Ishikawa (cell line): ENCODE data around the gene PCBP3.

ENCODE experiments used
- CEBPB ChIP-seq: IDR thresholded peaks from 2 replicates; pipeline ENCODE4 v1.6.1; 2012
- CREB1 ChIP-seq: IDR thresholded peaks from 2 replicates; pipeline ENCODE4 v1.6.1; 2012; ENCODE audit warnings: low read depth
- EGR1 ChIP-seq: IDR thresholded peaks from 2 replicates; pipeline ENCODE4 v1.6.1; 2012
- EP300 ChIP-seq: IDR thresholded peaks from 2 replicates; pipeline ENCODE4 v1.6.1; 2012; ENCODE audit warnings: borderline replicate concordance
- MAX ChIP-seq: IDR thresholded peaks from 2 replicates; pipeline ENCODE4 v1.6.1; 2012
- RAD21 ChIP-seq: IDR thresholded peaks from 2 replicates; pipeline ENCODE4 v1.6.1; 2012; ENCODE audit warnings: low read depth
- REST ChIP-seq: IDR thresholded peaks from 2 replicates; pipeline ENCODE4 v1.6.1; 2012; ENCODE audit warnings: low read depth, mild to moderate bottlenecking
- TAF1 ChIP-seq: IDR thresholded peaks from 2 replicates; pipeline ENCODE4 v1.6.1; 2012; ENCODE audit warnings: low read depth, mild to moderate bottlenecking
- TCF12 ChIP-seq: IDR thresholded peaks from 2 replicates; pipeline ENCODE4 v1.6.1; 2012; ENCODE audit warnings: low read depth
- USF1 ChIP-seq: IDR thresholded peaks from 2 replicates; pipeline ENCODE4 v1.6.1; 2012
- YY1 ChIP-seq: IDR thresholded peaks from 2 replicates; pipeline ENCODE4 v1.6.1; 2012; ENCODE audit warnings: low read depth
- ZBTB7A ChIP-seq: IDR thresholded peaks from 2 replicates; pipeline ENCODE4 v1.6.1; 2012; ENCODE audit warnings: low read depth

GRCh38 chr21:45845063-45845769, 201.7 kb downstream of the PCBP3 start:
- TF ChIP-seq REST (no peak), EP300 (no peak), ZBTB7A (no peak), YY1 (no peak), TCF12 (no peak), MAX (no peak), USF1 (no peak), EGR1 (no peak), TAF1 (no peak), RAD21 (no peak), CREB1 (no peak), CEBPB (no peak)
